ENCODE data around the gene TMEM138.

TMEM138 gene

GRCh38 chr11:61361237-61361740 is 885 bp upstream of the TMEM138 start:
- no peak for DNase-seq
- 9% methylated on average over 18 of the region's 22 CpGs for WGBS (ENCODE audit: insufficient coverage)
- H3K4me3 ChIP-seq (ENCODE audit: control insufficient read depth in 1 of 7, extremely low read depth in 1 of 7, insufficient read depth in 4 of 7, low read depth in 2 of 7, low read length in 6 of 7): peak overlapping the region; percentile 78 to 99 (median 94)
- peaks cover 7 to 22% (median 15%) of the 10 kb centered on the region in 4 experiments for H3K36me3 ChIP-seq (ENCODE audit: control insufficient read depth in 4 of 4, insufficient read depth in 4 of 4, low read length in 3 of 4)
- H3K27me3 ChIP-seq (replicated peaks in 2 of 5; ENCODE audit: control insufficient read depth in 4 of 5, insufficient read depth in 5 of 5, low read length in 4 of 5): no peaks in the 10 kb centered on the region
- ChIA-PET POLR2A (interaction anchor here (1.5 to 2.6 kb wide), 2 partner anchors 8 to 31 kb away, joined by 3 to 7 read pairs; partner anchors contain the start of gene TMEM216), CTCF (interaction anchor here (2.0 to 22.6 kb wide), 3 partner anchors 23 to 31 kb away, joined by 8 to 244 read pairs (median 113); partner anchors contain the start of genes DDB1, TKFC and TMEM216)
- peaks cover 12 to 53% (median 45%) of the 10 kb centered on the region in 4 experiments for H3K4me1 ChIP-seq (ENCODE audit: control extremely low read depth in 1 of 4, control insufficient read depth in 4 of 4, insufficient read depth in 4 of 4, low read length in 3 of 4)
- peak overlapping the region; percentile 91 to 96 for H3K27ac ChIP-seq (ENCODE audit: insufficient read depth in 1 of 2, low read depth in 1 of 2, low read length in 2 of 2, poor library complexity in 1 of 2, severe bottlenecking in 2 of 2)
- no peaks in the 10 kb centered on the region for H3K9me3 ChIP-seq (ENCODE audit: control extremely low read depth in 1 of 5, control insufficient read depth in 4 of 5, insufficient read depth in 2 of 5, low read depth in 1 of 5, low read length in 4 of 5)

GRCh38 chr11:61362542-61362875 is 335 bp downstream of the TMEM138 start:
- Histone ChIP-seq H3K4me1 (ENCODE audit: control extremely low read depth in 1 of 4, control insufficient read depth in 4 of 4, insufficient read depth in 4 of 4, low read length in 3 of 4) (peaks cover 5 to 41% (median 33%) of the 10 kb centered on the region in 4 experiments), H3K9me3 (ENCODE audit: control extremely low read depth in 1 of 5, control insufficient read depth in 4 of 5, insufficient read depth in 2 of 5, low read depth in 1 of 5, low read length in 4 of 5) (no peaks in the 10 kb centered on the region), H3K27ac (ENCODE audit: insufficient read depth in 1 of 2, low read depth in 1 of 2, low read length in 2 of 2, poor library complexity in 1 of 2, severe bottlenecking in 2 of 2) (peak overlapping the region; percentile 91 to 96), H3K4me3 (ENCODE audit: control insufficient read depth in 1 of 7, extremely low read depth in 1 of 7, insufficient read depth in 4 of 7, low read depth in 2 of 7, low read length in 6 of 7) (peak overlapping the region; percentile 78 to 99 (median 94)), H3K36me3 (ENCODE audit: control insufficient read depth in 4 of 4, insufficient read depth in 4 of 4, low read length in 3 of 4) (peaks cover 7 to 32% (median 23%) of the 10 kb centered on the region in 4 experiments), H3K27me3 (replicated peaks in 2 of 5; ENCODE audit: control insufficient read depth in 4 of 5, insufficient read depth in 5 of 5, low read length in 4 of 5) (no peaks in the 10 kb centered on the region)
- POLR2A ChIA-PET: interaction anchor here (0.6 to 2.6 kb wide), 4 partner anchors 10 to 68 kb away, joined by 3 to 7 read pairs (median 3); partner anchors contain the start of genes TMEM216 and VWCE
- WGBS (ENCODE audit: insufficient coverage): under 1% methylated on average over 12 of the region's 12 CpGs
- DNase-seq: peak; percentile 36 to 82 (median 75)
- CTCF ChIA-PET: interaction anchor here (1.2 to 22.6 kb wide), 7 partner anchors 12 to 72 kb away, joined by 3 to 244 read pairs (median 8); partner anchors contain the start of genes DDB1, TKFC and TMEM216

GRCh38 chr11:61364012-61364675 is 2.0 kb downstream of the TMEM138 start:
- WGBS (ENCODE audit: insufficient coverage): 100% methylated on average over 5 of the region's 5 CpGs
- Histone ChIP-seq H3K4me1 (ENCODE audit: control extremely low read depth in 1 of 4, control insufficient read depth in 4 of 4, insufficient read depth in 4 of 4, low read length in 3 of 4) (peaks cover 4 to 33% (median 26%) of the 10 kb centered on the region in 4 experiments), H3K4me3 (ENCODE audit: control insufficient read depth in 1 of 7, extremely low read depth in 1 of 7, insufficient read depth in 4 of 7, low read depth in 2 of 7, low read length in 6 of 7) (no peak overlapping the region), H3K27ac (ENCODE audit: insufficient read depth in 1 of 2, low read depth in 1 of 2, low read length in 2 of 2, poor library complexity in 1 of 2, severe bottlenecking in 2 of 2) (peak overlapping the region in 1 of 2 experiments; percentile 55), H3K36me3 (ENCODE audit: control insufficient read depth in 4 of 4, insufficient read depth in 4 of 4, low read length in 3 of 4) (peaks cover 15 to 46% (median 36%) of the 10 kb centered on the region in 4 experiments), H3K27me3 (replicated peaks in 2 of 5; ENCODE audit: control insufficient read depth in 4 of 5, insufficient read depth in 5 of 5, low read length in 4 of 5) (no peaks in the 10 kb centered on the region), H3K9me3 (ENCODE audit: control extremely low read depth in 1 of 5, control insufficient read depth in 4 of 5, insufficient read depth in 2 of 5, low read depth in 1 of 5, low read length in 4 of 5) (no peaks in the 10 kb centered on the region)
- ChIA-PET POLR2A (interaction anchor here (1.1 kb wide), 1 partner anchor 17 kb away, joined by 3 read pairs; no protein-coding TSS in a partner anchor), CTCF (interaction anchor here (1.0 to 22.6 kb wide), 5 partner anchors 11 to 28 kb away, joined by 3 to 244 read pairs (median 9); partner anchors contain the start of genes DDB1 and TKFC)
- DNase-seq: no peak

- 100% methylated on average over 3 of the region's 6 CpGs for WGBS (ENCODE audit: insufficient coverage)
- Histone ChIP-seq H3K27me3 (replicated peaks in 2 of 5; ENCODE audit: control insufficient read depth in 4 of 5, insufficient read depth in 5 of 5, low read length in 4 of 5) (no peaks in the 10 kb centered on the region), H3K36me3 (ENCODE audit: control insufficient read depth in 4 of 4, insufficient read depth in 4 of 4, low read length in 3 of 4) (peaks cover 20 to 63% (median 48%) of the 10 kb centered on the region in 4 experiments), H3K4me1 (ENCODE audit: control extremely low read depth in 1 of 4, control insufficient read depth in 4 of 4, insufficient read depth in 4 of 4, low read length in 3 of 4) (peaks cover 0 to 10% (median 7%) of the 10 kb centered on the region in 4 experiments), H3K27ac (ENCODE audit: insufficient read depth in 1 of 2, low read depth in 1 of 2, low read length in 2 of 2, poor library complexity in 1 of 2, severe bottlenecking in 2 of 2) (peak overlapping the region in 1 of 2 experiments; percentile 17), H3K9me3 (ENCODE audit: control extremely low read depth in 1 of 5, control insufficient read depth in 4 of 5, insufficient read depth in 2 of 5, low read depth in 1 of 5, low read length in 4 of 5) (no peaks in the 10 kb centered on the region), H3K4me3 (ENCODE audit: control insufficient read depth in 1 of 7, extremely low read depth in 1 of 7, insufficient read depth in 4 of 7, low read depth in 2 of 7, low read length in 6 of 7) (no peak overlapping the region)
- ChIA-PET POLR2A (no interaction called here), CTCF (interaction anchor here (1.2 to 22.6 kb wide), 5 partner anchors 8 to 30 kb away, joined by 3 to 244 read pairs (median 15); partner anchors contain the start of genes DDB1 and TKFC)
- no peak for DNase-seq
Observed at GRCh38 chr11:61367406-61367805, 5.2 kb downstream of the TMEM138 start.

- Histone ChIP-seq H3K36me3 (ENCODE audit: control insufficient read depth in 4 of 4, insufficient read depth in 4 of 4, low read length in 3 of 4) (peaks cover 23 to 66% (median 47%) of the 10 kb centered on the region in 4 experiments), H3K4me1 (ENCODE audit: control extremely low read depth in 1 of 4, control insufficient read depth in 4 of 4, insufficient read depth in 4 of 4, low read length in 3 of 4) (peaks cover 0 to under 1% (median 0%) of the 10 kb centered on the region in 4 experiments), H3K27me3 (replicated peaks in 2 of 5; ENCODE audit: control insufficient read depth in 4 of 5, insufficient read depth in 5 of 5, low read length in 4 of 5) (no peaks in the 10 kb centered on the region), H3K9me3 (ENCODE audit: control extremely low read depth in 1 of 5, control insufficient read depth in 4 of 5, insufficient read depth in 2 of 5, low read depth in 1 of 5, low read length in 4 of 5) (no peaks in the 10 kb centered on the region), H3K4me3 (ENCODE audit: control insufficient read depth in 1 of 7, extremely low read depth in 1 of 7, insufficient read depth in 4 of 7, low read depth in 2 of 7, low read length in 6 of 7) (no peak overlapping the region), H3K27ac (ENCODE audit: insufficient read depth in 1 of 2, low read depth in 1 of 2, low read length in 2 of 2, poor library complexity in 1 of 2, severe bottlenecking in 2 of 2) (no peak overlapping the region)
- 93% methylated on average over 5 of the region's 7 CpGs for WGBS (ENCODE audit: insufficient coverage)
- no peak for DNase-seq
- POLR2A ChIA-PET: no interaction called here
- CTCF ChIA-PET: interaction anchor here (1.2 to 22.6 kb wide), 5 partner anchors 12 to 31 kb away, joined by 3 to 244 read pairs (median 7); partner anchors contain the start of genes DDB1, TKFC and TMEM216
Observed at GRCh38 chr11:61368646-61369045, 6.5 kb downstream of the TMEM138 start.

GRCh38 chr11:61369372-61370348 is 7.5 kb downstream of the TMEM138 start:
- peaks cover 23 to 64% (median 40%) of the 10 kb centered on the region in 4 experiments for H3K36me3 ChIP-seq (ENCODE audit: control insufficient read depth in 4 of 4, insufficient read depth in 4 of 4, low read length in 3 of 4)
- no peaks in the 10 kb centered on the region for H3K27me3 ChIP-seq (replicated peaks in 2 of 5; ENCODE audit: control insufficient read depth in 4 of 5, insufficient read depth in 5 of 5, low read length in 4 of 5)
- no peak overlapping the region for H3K4me3 ChIP-seq (ENCODE audit: control insufficient read depth in 1 of 7, extremely low read depth in 1 of 7, insufficient read depth in 4 of 7, low read depth in 2 of 7, low read length in 6 of 7)
- ChIA-PET POLR2A (interaction anchor here (0.8 to 0.9 kb wide), 2 partner anchors 10 to 12 kb away, joined by 3 read pairs; no protein-coding TSS in a partner anchor), CTCF (interaction anchor here (1.2 to 22.6 kb wide), 7 partner anchors 11 to 32 kb away, joined by 3 to 244 read pairs (median 7); partner anchors contain the start of genes DDB1, TKFC and TMEM216)
- WGBS (ENCODE audit: insufficient coverage): 98% methylated on average over 7 of the region's 9 CpGs
- no peak overlapping the region for H3K27ac ChIP-seq (ENCODE audit: insufficient read depth in 1 of 2, low read depth in 1 of 2, low read length in 2 of 2, poor library complexity in 1 of 2, severe bottlenecking in 2 of 2)
- no peak for DNase-seq
- H3K9me3 ChIP-seq (ENCODE audit: control extremely low read depth in 1 of 5, control insufficient read depth in 4 of 5, insufficient read depth in 2 of 5, low read depth in 1 of 5, low read length in 4 of 5): peaks cover 0 to 2% (median 0%) of the 10 kb centered on the region in 5 experiments
- no peaks in the 10 kb centered on the region for H3K4me1 ChIP-seq (ENCODE audit: control extremely low read depth in 1 of 4, control insufficient read depth in 4 of 4, insufficient read depth in 4 of 4, low read length in 3 of 4)
